HG02870 (cell line): ENCODE measurements around the gene RDH12.
A peak's percentile ranks its signal among the peaks of the same experiment; 100 is the strongest.
"Not testable (repeated sequence)": the region's sequence is repeated elsewhere in the genome, so short reads cannot be mapped to it uniquely, and the experiment has no call there.

ENCODE experiments used
- ATAC-seq: cut with Tn5 transposase; IDR thresholded peaks from one replicate; pipeline ENCODE4 v1.9.1; 2021; ENCODE audit warnings: mild to moderate bottlenecking, moderate library complexity; ENCODE audit not compliant: unreplicated experiment

RDH12 gene

GRCh38 chr14:67701492-67701891 is at the start of gene RDH12:
RDH12 (plus strand) TSS chr14:67701886; CDS start chr14:67722643, 20,757 bp downstream.
- not testable (repeated sequence) for ATAC-seq

GRCh38 chr14:67652189-67652588 is 49.5 kb upstream of the RDH12 start:
- no peak for ATAC-seq

GRCh38 chr14:67653651-67654280 is 47.9 kb upstream of the RDH12 start:
- ATAC-seq: no peak

GRCh38 chr14:67663633-67664032 is 38.1 kb upstream of the RDH12 start:
- no peak for ATAC-seq

GRCh38 chr14:67665868-67666267 is 35.8 kb upstream of the RDH12 start:
- ATAC-seq: no peak

- ATAC-seq: no peak
Measured at GRCh38 chr14:67666750-67667449, 34.8 kb upstream of the RDH12 start.

- peak; percentile 55 for ATAC-seq
Measured at GRCh38 chr14:67668559-67668958, 33.1 kb upstream of the RDH12 start.

- ATAC-seq: no peak
Measured at GRCh38 chr14:67673451-67673850, 28.2 kb upstream of the RDH12 start.

- peak; percentile 61 for ATAC-seq
Measured at GRCh38 chr14:67674139-67674479, 27.6 kb upstream of the RDH12 start.

- peak; percentile 77 for ATAC-seq
Measured at GRCh38 chr14:67674480-67675218, 27.0 kb upstream of the RDH12 start, which contains the start of gene VTI1B. VTI1B (minus strand) TSS chr14:67674632; CDS start chr14:67674489, 143 bp downstream.

- no peak for ATAC-seq
Measured at GRCh38 chr14:67675219-67675582, 26.5 kb upstream of the RDH12 start.

GRCh38 chr14:67679006-67679405 is 22.7 kb upstream of the RDH12 start:
- no peak for ATAC-seq

- ATAC-seq: peak; percentile 99
Measured at GRCh38 chr14:67680121-67680602, 21.5 kb upstream of the RDH12 start.

GRCh38 chr14:67680941-67681340 is 20.7 kb upstream of the RDH12 start:
- ATAC-seq: no peak

- no peak for ATAC-seq
Measured at GRCh38 chr14:67683842-67684241, 17.8 kb upstream of the RDH12 start.

- ATAC-seq: no peak
Measured at GRCh38 chr14:67690011-67690410, 11.7 kb upstream of the RDH12 start.

GRCh38 chr14:67694791-67695393 is 6.8 kb upstream of the RDH12 start:
- ATAC-seq: peak; percentile 89

- peak; percentile 84 for ATAC-seq
Measured at GRCh38 chr14:67695394-67695949, 6.2 kb upstream of the RDH12 start, which contains the start of gene RDH11. RDH11 (minus strand) TSS chr14:67695764; CDS start chr14:67695703, 61 bp downstream.

GRCh38 chr14:67697006-67697405 is 4.7 kb upstream of the RDH12 start:
- no peak for ATAC-seq

GRCh38 chr14:67698179-67698578 is 3.5 kb upstream of the RDH12 start:
- ATAC-seq: no peak

- no peak for ATAC-seq
Measured at GRCh38 chr14:67703997-67704396, 2.3 kb downstream of the RDH12 start.
